GM23248 (cell line): Measurements from ENCODE around the gene CACNA1B. TPM values are rescaled to one million over a fixed set of nuclear protein-coding genes. Genes with fewer than 3 reads are reported as not detected.

Experiments
- DNase-seq: peaks from one replicate; pipeline ENCODE4 v3.0.0-alpha.2; 2015
- H2AFZ ChIP-seq: fragments of 200-600 bp; sonication (generic); 2 replicates; pipeline ENCODE4 v1.6.1; 2016; ENCODE audit warnings: antibody characterized with exemption
- H3F3A ChIP-seq: fragments of 200-600 bp; sonication (generic); 2 replicates; pipeline ENCODE4 v1.6.1; 2016; ENCODE audit warnings: mild to moderate bottlenecking, antibody characterized with exemption, mixed run types; ENCODE audit not compliant: insufficient read depth
- H3K27ac ChIP-seq: fragments of 200-600 bp; sonication (generic); 2 replicates; pipeline ENCODE4 v1.5.1; 2016; ENCODE audit warnings: mild to moderate bottlenecking
- H3K27me3 ChIP-seq: fragments of 200-600 bp; sonication (generic); replicated peaks from 2 replicates; pipeline ENCODE4 v1.6.1; 2016; ENCODE audit warnings: mild to moderate bottlenecking; ENCODE audit not compliant: insufficient read depth
- H3K36me3 ChIP-seq: fragments of 200-600 bp; sonication (generic); 2 replicates; pipeline ENCODE4 v1.6.1; 2016; ENCODE audit warnings: low read depth, mild to moderate bottlenecking
- H3K4me1 ChIP-seq: fragments of 200-600 bp; sonication (generic); 2 replicates; pipeline ENCODE4 v1.6.1; 2016; ENCODE audit warnings: mild to moderate bottlenecking; ENCODE audit not compliant: insufficient read depth
- H3K4me2 ChIP-seq: fragments of 200-600 bp; sonication (generic); one replicate; pipeline ENCODE4 v1.6.1; 2016; ENCODE audit warnings: mild to moderate bottlenecking; ENCODE audit not compliant: unreplicated experiment
- H3K4me3 ChIP-seq: fragments of 200-600 bp; sonication (generic); 2 replicates; pipeline ENCODE4 v1.5.1; 2016; ENCODE audit warnings: mild to moderate bottlenecking
- H3K79me2 ChIP-seq: fragments of 200-600 bp; sonication (generic); 2 replicates; pipeline ENCODE4 v1.6.1; 2016; ENCODE audit warnings: mild to moderate bottlenecking; ENCODE audit not compliant: insufficient read depth
- H3K9ac ChIP-seq: fragments of 200-600 bp; sonication (generic); 2 replicates; pipeline ENCODE4 v1.6.1; 2016; ENCODE audit warnings: mild to moderate bottlenecking
- H3K9me2 ChIP-seq: fragments of 200-600 bp; sonication (generic); 2 replicates; pipeline ENCODE4 v1.6.1; 2016; ENCODE audit warnings: mixed run types, mild to moderate bottlenecking, moderate library complexity; ENCODE audit not compliant: insufficient read depth
- H3K9me3 ChIP-seq: fragments of 200-600 bp; sonication (generic); one replicate; pipeline ENCODE4 v1.6.1; 2017; ENCODE audit warnings: low read depth
- H4K20me1 ChIP-seq: fragments of 200-600 bp; sonication (generic); 2 replicates; pipeline ENCODE4 v1.6.0; 2016; ENCODE audit not compliant: insufficient read depth
- EZH2 ChIP-seq: fragments of 200-600 bp; sonication (generic); IDR thresholded peaks from 2 replicates; pipeline ENCODE4 v1.6.1; 2018; ENCODE audit warnings: antibody characterized with exemption, mild to moderate bottlenecking; ENCODE audit not compliant: insufficient read depth, poor library complexity, severe bottlenecking
- EZH2phosphoT487 ChIP-seq: fragments of 200-600 bp; sonication (generic); IDR thresholded peaks from 2 replicates; pipeline ENCODE4 v1.6.1; 2018; ENCODE audit warnings: antibody characterized with exemption, moderate library complexity, mild to moderate bottlenecking, low read depth; ENCODE audit not compliant: insufficient read depth
- WGBS, 2 experiments: methylation state at CpG; one replicate each; pipeline ENCODE4 v1.1.6; 2015 to 2017; ENCODE audit warnings: low lambda C conversion rate in 2 of 2, low coverage in 1 of 2; ENCODE audit errors: missing lambda C conversion rate in 2 of 2; 5-methylcytosine and 5-hydroxymethylcytosine counted together
- in situ Hi-C: fragments of 300-500 bp; cut with MboI; formaldehyde crosslinking; loops from 2 replicates; pipeline ENCODE4 v1.15.0; 2020
- polyA plus RNA-seq: library from polyadenylated mRNA; unstranded; fragments of >200 nt; fragmentation: Nextera tagmentation; extraction: Ambion mirVana; gene quantifications from 2 replicates; pipeline ENCODE4 v1.2.1, GENCODE V29; 2016
- total RNA-seq: library from RNA; depleted of rRNA; stranded (reverse); fragments of >200 nt; shearing (Covaris generic); gene quantifications from 2 replicates; pipeline ENCODE4 v1.2.3, GENCODE V29; 2014

The CACNA1B gene
- total and polyA plus RNA-seq, 2 experiments from 2014 or later: not detected

- Histone ChIP-seq H3K9me3 (no peaks in the 10 kb centered on the region), H3K79me2 (no peaks in the 10 kb centered on the region), H3F3A (no peaks in the 10 kb centered on the region), H3K9ac (no peak overlapping the region), H2AFZ (no peak overlapping the region), H3K27me3 (no peaks in the 10 kb centered on the region), H4K20me1 (no peaks in the 10 kb centered on the region), H3K4me2 (no peak overlapping the region), H3K9me2 (no peaks in the 10 kb centered on the region), H3K4me3 (no peak overlapping the region), H3K27ac (no peak overlapping the region), H3K36me3 (no peaks in the 10 kb centered on the region), H3K4me1 (no peaks in the 10 kb centered on the region)
- in situ Hi-C loops: no loop called here
- DNase-seq: no peak
- TF ChIP-seq EZH2: no peak
- TF ChIP-seq EZH2phosphoT487: no peak
- 63 to 68% methylated on average over 22 of the region's 22 CpGs for WGBS, 2 experiments
Observed at GRCh38 chr9:138098908-138099791, 221.6 kb downstream of the CACNA1B start.

GRCh38 chr9:138099803-138100598 lies 222.4 kb downstream of the CACNA1B start:
- WGBS, 2 experiments: 35 to 37% methylated on average over 8 of the region's 8 CpGs
- Histone ChIP-seq H3K9ac (no peak overlapping the region), H4K20me1 (no peaks in the 10 kb centered on the region), H3K9me3 (no peaks in the 10 kb centered on the region), H3K27me3 (no peaks in the 10 kb centered on the region), H3K4me1 (no peaks in the 10 kb centered on the region), H3K4me3 (no peak overlapping the region), H3F3A (no peaks in the 10 kb centered on the region), H3K79me2 (no peaks in the 10 kb centered on the region), H3K9me2 (no peaks in the 10 kb centered on the region), H3K27ac (no peak overlapping the region), H3K4me2 (no peak overlapping the region), H2AFZ (no peak overlapping the region), H3K36me3 (no peaks in the 10 kb centered on the region)
- TF ChIP-seq EZH2: no peak
- no peak for TF ChIP-seq EZH2phosphoT487
- DNase-seq: no peak
- in situ Hi-C loops: no loop called here

GRCh38 chr9:138100711-138101350 lies 223.2 kb downstream of the CACNA1B start:
- WGBS, 2 experiments: 70 to 71% methylated on average over 28 to 30 of the region's 30 CpGs
- Histone ChIP-seq H3K9me3 (no peaks in the 10 kb centered on the region), H3K9me2 (no peaks in the 10 kb centered on the region), H3K36me3 (no peaks in the 10 kb centered on the region), H4K20me1 (no peaks in the 10 kb centered on the region), H3K9ac (no peak overlapping the region), H3K4me2 (no peak overlapping the region), H3K4me1 (no peaks in the 10 kb centered on the region), H3F3A (no peaks in the 10 kb centered on the region), H3K27ac (no peak overlapping the region), H2AFZ (no peak overlapping the region), H3K27me3 (no peaks in the 10 kb centered on the region), H3K4me3 (no peak overlapping the region), H3K79me2 (no peaks in the 10 kb centered on the region)
- in situ Hi-C loops: no loop called here
- DNase-seq: no peak
- TF ChIP-seq EZH2phosphoT487 (no peak), EZH2 (no peak)

GRCh38 chr9:138101444-138102234 lies 224.1 kb downstream of the CACNA1B start:
- TF ChIP-seq EZH2: no peak
- TF ChIP-seq EZH2phosphoT487: no peak
- Histone ChIP-seq H3K79me2 (no peaks in the 10 kb centered on the region), H3F3A (no peaks in the 10 kb centered on the region), H3K27ac (no peak overlapping the region), H3K9ac (no peak overlapping the region), H3K9me3 (no peaks in the 10 kb centered on the region), H3K36me3 (no peaks in the 10 kb centered on the region), H3K4me2 (no peak overlapping the region), H3K9me2 (no peaks in the 10 kb centered on the region), H3K4me1 (no peaks in the 10 kb centered on the region), H2AFZ (no peak overlapping the region), H3K4me3 (no peak overlapping the region), H3K27me3 (no peaks in the 10 kb centered on the region), H4K20me1 (no peaks in the 10 kb centered on the region)
- in situ Hi-C loops: no loop called here
- DNase-seq: no peak
- 40 to 59% methylated on average over 12 to 16 of the region's 16 CpGs for WGBS, 2 experiments
